H1 (cell line): ENCODE measurements around the gene OR6T1.

Experiments
- CTCF ChIP-seq, 3 experiments: IDR thresholded peaks; 1 replicate in 2 of 3; 2 replicates in 1 of 3; pipeline versions ENCODE4 v1.5.1 to v1.6.1; 2011; ENCODE audit warnings: low read length in 3 of 3, mild to moderate bottlenecking in 3 of 3, inconsistent platforms in 2 of 3, low read depth in 1 of 3, moderate library complexity in 1 of 3; ENCODE audit not compliant: insufficient read depth in 1 of 3; ENCODE audit errors: control extremely low read depth in 1 of 3
- KDM1A ChIP-seq: fragments of 200-600, 300-600 bp; sonication (generic); IDR thresholded peaks from 2 replicates; pipeline ENCODE4 v1.7.1; 2016; ENCODE audit warnings: mild to moderate bottlenecking, low read length, borderline replicate concordance
- POLR2A ChIP-seq, 2 experiments: IDR thresholded peaks; 1 replicate in 1 of 2; 2 replicates in 1 of 2; pipeline ENCODE4 v1.6.1; 2011; ENCODE audit warnings: low read depth in 2 of 2, low read length in 2 of 2, mild to moderate bottlenecking in 2 of 2; ENCODE audit errors: control extremely low read depth in 1 of 2
- POLR2AphosphoS5 ChIP-seq: IDR thresholded peaks from 2 replicates; pipeline ENCODE4 v1.6.1; 2011; ENCODE audit warnings: low read depth, low read length

DNA sequence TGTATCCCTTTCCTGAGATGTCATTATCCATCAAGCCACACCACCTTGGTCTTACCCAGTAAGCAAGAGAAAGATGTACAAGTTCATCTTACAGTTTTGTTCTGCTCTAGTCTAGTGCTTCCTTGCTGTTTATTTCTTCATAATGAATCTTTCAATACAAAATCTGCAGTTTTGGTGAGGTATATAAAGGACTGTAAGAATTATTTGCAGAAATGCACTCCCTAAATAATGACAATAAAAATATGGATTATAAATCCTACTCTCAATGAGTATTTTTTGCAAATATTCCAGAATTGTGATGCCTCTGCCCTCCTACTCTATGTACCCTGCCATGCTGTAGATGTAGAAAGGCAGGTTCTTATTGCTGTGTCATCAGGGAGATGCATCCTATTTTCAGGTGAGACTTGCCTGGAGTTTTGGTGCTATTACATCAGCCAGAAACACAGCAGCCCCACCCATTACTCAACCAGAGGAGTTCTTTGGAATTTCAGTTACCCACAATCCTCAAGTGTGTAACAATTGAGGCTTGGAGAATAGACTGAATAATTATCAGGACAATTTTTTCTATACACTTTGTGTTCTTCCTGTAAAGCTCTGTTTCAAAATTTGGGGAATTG lies 34.2 kb upstream of the OR6T1 start, which contains the start of gene OR10S1:
- TF ChIP-seq KDM1A (no peak), POLR2AphosphoS5 (no peak), POLR2A (IDR thresholded peaks at IDR 0.05; ENCODE audit: control extremely low read depth in 1 of 2, low read depth in 2 of 2, low read length in 2 of 2) (no peak), CTCF (IDR thresholded peaks at IDR 0.05; ENCODE audit: control extremely low read depth in 1 of 3, insufficient read depth in 1 of 3, low read depth in 1 of 3, low read length in 3 of 3) (no peak)
